Measurements from ENCODE around the gene SEZ6L. TPM values are rescaled to one million over a fixed set of nuclear protein-coding genes. Genes with fewer than 3 reads are reported as not detected.
A peak's percentile ranks its signal among the peaks of the same experiment; 100 is the strongest.

Gene SEZ6L
- total and polyA plus RNA-seq, 10 of the 15 experiments (the other 5 are each of a cell fraction or from before 2014, with no cell fraction given) = not detected

GRCh38 chr22:26259510-26259909, 90.2 kb downstream of the SEZ6L start:
- ChIA-PET SMC1A (ENCODE audit: uncharacterized antibody, unreplicated experiment) (interaction anchor here (0.6 kb wide), 1 partner anchor 937 kb away, joined by 3 read pairs; no protein-coding TSS in a partner anchor), POLR2A (no interaction called here), RAD21 (ENCODE audit: unreplicated experiment) (interaction anchor here (1.1 kb wide), 1 partner anchor 71 kb away, joined by 5 read pairs; no protein-coding TSS in a partner anchor), CTCF (interaction anchor here (1.3 kb wide), 1 partner anchor 107 kb away, joined by 3 read pairs; no protein-coding TSS in a partner anchor)
- in situ Hi-C loops (cut with MboI) = no loop called here
- Histone ChIP-seq H3K9ac (ENCODE audit: control insufficient read depth, insufficient read depth, low read length) (no peak overlapping the region), H3K4me1 (ENCODE audit: control insufficient read depth, insufficient read depth, low read length) (no peaks in the 10 kb centered on the region), H3K79me2 (ENCODE audit: control insufficient read depth, insufficient read depth, low read length) (no peaks in the 10 kb centered on the region), H2AFZ (ENCODE audit: control insufficient read depth, low read depth, low read length) (no peak overlapping the region), H3K4me3 (no peak overlapping the region), H3K27me3 (replicated peaks in 1 of 2; ENCODE audit: control insufficient read depth in 2 of 2, insufficient read depth in 2 of 2, low read length in 1 of 2) (no peaks in the 10 kb centered on the region; a peak in 1 of 4 replicates), H3K27ac (ENCODE audit: control insufficient read depth, insufficient read depth) (no peak overlapping the region), H3K36me3 (ENCODE audit: control insufficient read depth in 2 of 2, insufficient read depth in 2 of 2, low read length in 1 of 2) (no peaks in the 10 kb centered on the region), H3K9me3 (replicated peaks; ENCODE audit: control insufficient read depth, insufficient read depth, low read length) (no peaks in the 10 kb centered on the region), H3K4me2 (ENCODE audit: control insufficient read depth, insufficient read depth) (no peak overlapping the region), H4K20me1 (ENCODE audit: control insufficient read depth, insufficient read depth) (no peaks in the 10 kb centered on the region)
- DNase-seq (ENCODE audit: low read depth, low spot score) (no peak), FAIRE-seq (no peak), ATAC-seq (no peak)
- 2% methylated on average over 6 of the region's 6 CpGs for WGBS (ENCODE audit: insufficient coverage, insufficient replicate concordance, low lambda C conversion rate, missing lambda C conversion rate)
- no TSS peak for BruUV-seq (replicated peaks)
- TF ChIP-seq REST (IDR thresholded peaks at IDR 0.05; ENCODE audit: low read depth, low read length) (peak; percentile 95), IKZF1 (conservative IDR thresholded peaks at IDR 0.05) (no peak)
- intact Hi-C loops (cut with micrococcal nuclease; ENCODE audit: unreplicated experiment) = no loop called here

GRCh38 chr22:26264162-26264561, 94.9 kb downstream of the SEZ6L start:
- no peak overlapping the region for H3K4me2 ChIP-seq (ENCODE audit: control insufficient read depth, insufficient read depth)
- no peak overlapping the region for H2AFZ ChIP-seq (ENCODE audit: control insufficient read depth, low read depth, low read length)
- ChIA-PET POLR2A (no interaction called here), RAD21 (ENCODE audit: unreplicated experiment) (no interaction called here), SMC1A (ENCODE audit: uncharacterized antibody, unreplicated experiment) (interaction anchor here (1.3 kb wide), 1 partner anchor 10 kb away, joined by 3 read pairs; no protein-coding TSS in a partner anchor), CTCF (no interaction called here)
- no peak for DNase-seq (ENCODE audit: low read depth, low spot score)
- intact Hi-C loops (cut with micrococcal nuclease; ENCODE audit: unreplicated experiment) = no loop called here
- no peaks in the 10 kb centered on the region for H3K79me2 ChIP-seq (ENCODE audit: control insufficient read depth, insufficient read depth, low read length)
- in situ Hi-C loops (cut with MboI) = no loop called here
- no peak for ATAC-seq
- no peaks in the 10 kb centered on the region for H3K9me3 ChIP-seq (replicated peaks; ENCODE audit: control insufficient read depth, insufficient read depth, low read length)
- no peaks in the 10 kb centered on the region for H3K27me3 ChIP-seq (replicated peaks in 1 of 2; ENCODE audit: control insufficient read depth in 2 of 2, insufficient read depth in 2 of 2, low read length in 1 of 2)
- no peak overlapping the region for H3K27ac ChIP-seq (ENCODE audit: control insufficient read depth, insufficient read depth)
- WGBS (ENCODE audit: insufficient coverage, insufficient replicate concordance, low lambda C conversion rate, missing lambda C conversion rate) = 0% methylated on average over 1 of the region's 1 CpG
- H3K9ac ChIP-seq (ENCODE audit: control insufficient read depth, insufficient read depth, low read length) = no peak overlapping the region
- H3K4me3 ChIP-seq = no peak overlapping the region
- no peaks in the 10 kb centered on the region for H3K36me3 ChIP-seq (ENCODE audit: control insufficient read depth in 2 of 2, insufficient read depth in 2 of 2, low read length in 1 of 2)
- BruUV-seq (replicated peaks) = no TSS peak
- H4K20me1 ChIP-seq (ENCODE audit: control insufficient read depth, insufficient read depth) = no peaks in the 10 kb centered on the region
- FAIRE-seq = no peak
- no peaks in the 10 kb centered on the region for H3K4me1 ChIP-seq (ENCODE audit: control insufficient read depth, insufficient read depth, low read length)
- no peak for TF ChIP-seq ZNF592 (IDR thresholded peaks at IDR 0.05)
- TF ChIP-seq HDGF (IDR thresholded peaks at IDR 0.05) = no peak
- TF ChIP-seq ZNF24 (IDR thresholded peaks at IDR 0.05) = no peak
- TF ChIP-seq EP300 (IDR thresholded peaks at IDR 0.05; ENCODE audit: borderline replicate concordance in 1 of 2, control insufficient read depth in 1 of 2, low read depth in 2 of 2, low read length in 2 of 2) = no peak
- TF ChIP-seq JUND (IDR thresholded peaks at IDR 0.05; ENCODE audit: low read depth, low read length) = no peak
- TF ChIP-seq HDAC6 (IDR thresholded peaks at IDR 0.05; ENCODE audit: unreplicated experiment) = no peak
- no peak for TF ChIP-seq HDAC2 (IDR thresholded peaks at IDR 0.05)
